HFFc6 (cell line): ENCODE data around the gene PIK3C2B. TPM values are rescaled to one million over a fixed set of nuclear protein-coding genes. Genes with fewer than 3 reads are reported as not detected.

Source experiments
- DNase-seq: peaks from one replicate; pipeline ENCODE4 v3.0.0-alpha.2; 2018
- H3K27ac Mint-ChIP-seq: 2 replicates; pipeline ENCODE4 v1.8.0; 2020; ENCODE audit warnings: mild to moderate bottlenecking, mixed read lengths
- H3K27me3 Mint-ChIP-seq: 2 replicates; pipeline ENCODE4 v1.8.0; 2021; ENCODE audit warnings: mild to moderate bottlenecking, moderate library complexity, mixed read lengths; ENCODE audit not compliant: insufficient read depth
- H3K36me3 Mint-ChIP-seq: 2 replicates; pipeline ENCODE4 v1.8.0; 2021; ENCODE audit warnings: low read depth, mixed read lengths
- H3K4me1 Mint-ChIP-seq: 2 replicates; pipeline ENCODE4 v1.8.0; 2020; ENCODE audit warnings: low read depth, mixed read lengths
- H3K4me3 Mint-ChIP-seq: 2 replicates; pipeline ENCODE4 v1.8.0; 2020; ENCODE audit warnings: mild to moderate bottlenecking, moderate library complexity, mixed read lengths
- H3K9me3 Mint-ChIP-seq: 2 replicates; pipeline ENCODE4 v1.8.0; 2020; ENCODE audit warnings: mild to moderate bottlenecking, mixed read lengths
- CTCF ChIP-seq: fragments of 200-600 bp; sonication (generic); IDR thresholded peaks from 2 replicates; pipeline ENCODE4 v1.5.0; 2021; ENCODE audit warnings: antibody characterized with exemption, mild to moderate bottlenecking
- total RNA-seq, 6 experiments: library from RNA; stranded (reverse); fragmentation: NEBNext Ultra II Directional; extraction: Animal tissue kit (Norgen Biotek cat#: 25700); gene quantifications; 2 replicates in 1 of 6; 3 replicates in 5 of 6; pipeline ENCODE4 v1.2.3, GENCODE V29; 2021

Gene PIK3C2B
- total RNA-seq, 6 experiments from 2014 or later = 1.6 to 3.2 (median 2.0) TPM

- no peak overlapping the region for H3K4me3 Mint-ChIP-seq
- DNase-seq = no peak
Observed at GRCh38 chr1:204511366-204511765, 16.8 kb upstream of the PIK3C2B start.

GRCh38 chr1:204509186-204509635 lies 14.6 kb upstream of the PIK3C2B start:
- no peaks in the 10 kb centered on the region for H3K36me3 Mint-ChIP-seq
- peaks cover 26% of the 10 kb centered on the region for H3K4me1 Mint-ChIP-seq
- no peak for DNase-seq
- H3K9me3 Mint-ChIP-seq = peaks cover 8% of the 10 kb centered on the region; the same call in 1 of the 2 replicates
- H3K27me3 Mint-ChIP-seq = peaks cover 11% of the 10 kb centered on the region
- TF ChIP-seq CTCF = no peak
- no peak overlapping the region for H3K27ac Mint-ChIP-seq
- H3K4me3 Mint-ChIP-seq = no peak overlapping the region

More at GRCh38 chr1:204511366-204511765, 16.8 kb upstream of the PIK3C2B start:
- no peaks in the 10 kb centered on the region for H3K36me3 Mint-ChIP-seq
- no peak for TF ChIP-seq CTCF
- H3K9me3 Mint-ChIP-seq = peaks cover 5% of the 10 kb centered on the region; the same call in 1 of the 2 replicates
- H3K4me1 Mint-ChIP-seq = peaks cover 18% of the 10 kb centered on the region
- H3K27ac Mint-ChIP-seq = no peak overlapping the region
- H3K27me3 Mint-ChIP-seq = peaks cover 7% of the 10 kb centered on the region

GRCh38 chr1:204507317-204508105 lies 12.9 kb upstream of the PIK3C2B start:
- no peaks in the 10 kb centered on the region for H3K36me3 Mint-ChIP-seq
- DNase-seq = peak; percentile 51
- H3K27me3 Mint-ChIP-seq = peaks cover 11% of the 10 kb centered on the region
- H3K4me1 Mint-ChIP-seq = peaks cover 34% of the 10 kb centered on the region
- H3K9me3 Mint-ChIP-seq = peaks cover 8% of the 10 kb centered on the region; the same call in 1 of the 2 replicates
- no peak for TF ChIP-seq CTCF
- peak overlapping the region; percentile 79 for H3K27ac Mint-ChIP-seq
- H3K4me3 Mint-ChIP-seq = peak overlapping the region; percentile 95

GRCh38 chr1:204506969-204507316 lies 12.3 kb upstream of the PIK3C2B start:
- Mint-ChIP-seq H3K4me1 (peaks cover 34% of the 10 kb centered on the region), H3K27me3 (peaks cover 12% of the 10 kb centered on the region), H3K27ac (peak overlapping the region; percentile 79), H3K9me3 (peaks cover 8% of the 10 kb centered on the region; the same call in 1 of the 2 replicates), H3K36me3 (no peaks in the 10 kb centered on the region), H3K4me3 (peak overlapping the region; percentile 95)
- peak; percentile 85 for DNase-seq
- no peak for TF ChIP-seq CTCF

- H3K36me3 Mint-ChIP-seq = no peaks in the 10 kb centered on the region
- peaks cover 8% of the 10 kb centered on the region; the same call in 1 of the 2 replicates for H3K9me3 Mint-ChIP-seq
- H3K27ac Mint-ChIP-seq = peak overlapping the region; percentile 79
- TF ChIP-seq CTCF = no peak
- H3K4me1 Mint-ChIP-seq = peaks cover 34% of the 10 kb centered on the region
- peak; percentile 94 for DNase-seq
- peak overlapping the region; percentile 95 for H3K4me3 Mint-ChIP-seq
- H3K27me3 Mint-ChIP-seq = peaks cover 12% of the 10 kb centered on the region
Observed at GRCh38 chr1:204506201-204506968, 11.8 kb upstream of the PIK3C2B start.
